GM21528 (cell line): ENCODE data around the gene COX19.
"Not testable (repeated sequence)": the region's sequence is repeated elsewhere in the genome, so short reads cannot be mapped to it uniquely, and the experiment has no call there.

Source experiments
- ATAC-seq: cut with Tn5 transposase; IDR thresholded peaks from one replicate; pipeline ENCODE4 v1.9.1; 2021; ENCODE audit warnings: mild to moderate bottlenecking, moderate library complexity; ENCODE audit not compliant: unreplicated experiment, low FRiP score

The COX19 gene

DNA sequence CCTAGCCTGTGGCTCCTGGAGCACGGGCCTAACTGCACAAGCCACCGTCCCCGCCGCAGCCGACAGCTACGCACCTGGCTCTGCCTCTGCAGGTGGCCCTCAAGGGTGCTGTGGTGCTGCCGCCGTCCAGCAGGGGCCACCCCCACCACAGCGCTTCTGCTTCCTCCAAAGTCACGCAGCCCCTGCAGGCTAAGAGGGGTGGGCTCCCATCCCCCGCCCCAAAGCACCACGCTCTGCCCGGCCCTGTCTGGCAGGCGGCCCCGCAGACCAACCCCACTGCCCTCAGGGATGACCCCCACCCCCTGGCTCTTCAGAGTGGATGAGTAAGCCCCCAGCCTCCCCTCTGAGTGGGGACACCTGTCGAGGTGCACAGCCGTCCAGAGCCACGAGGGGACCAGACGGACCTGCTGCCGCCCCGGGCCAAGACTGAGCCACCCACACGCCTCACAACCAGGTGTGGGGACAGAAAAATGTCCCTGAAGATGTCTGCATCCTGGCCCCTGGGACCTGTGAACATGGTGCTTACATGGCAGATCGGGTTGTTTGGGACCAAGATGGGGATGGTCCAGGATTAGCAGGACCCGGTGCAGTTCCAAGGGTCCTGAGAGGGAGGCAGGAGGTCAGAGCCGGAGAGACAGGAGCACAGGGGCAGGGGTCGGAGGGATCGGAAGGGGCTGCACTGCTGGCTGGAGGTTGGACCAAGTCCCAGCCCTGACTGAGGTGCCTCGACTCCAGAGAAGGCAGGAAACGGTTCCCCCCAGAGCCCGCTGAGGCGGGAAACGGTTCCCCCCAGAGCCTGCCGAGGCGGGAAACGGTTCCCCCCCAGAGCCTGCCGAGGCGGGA lies 11.9 kb downstream of the COX19 start:
- no peak for ATAC-seq

DNA sequence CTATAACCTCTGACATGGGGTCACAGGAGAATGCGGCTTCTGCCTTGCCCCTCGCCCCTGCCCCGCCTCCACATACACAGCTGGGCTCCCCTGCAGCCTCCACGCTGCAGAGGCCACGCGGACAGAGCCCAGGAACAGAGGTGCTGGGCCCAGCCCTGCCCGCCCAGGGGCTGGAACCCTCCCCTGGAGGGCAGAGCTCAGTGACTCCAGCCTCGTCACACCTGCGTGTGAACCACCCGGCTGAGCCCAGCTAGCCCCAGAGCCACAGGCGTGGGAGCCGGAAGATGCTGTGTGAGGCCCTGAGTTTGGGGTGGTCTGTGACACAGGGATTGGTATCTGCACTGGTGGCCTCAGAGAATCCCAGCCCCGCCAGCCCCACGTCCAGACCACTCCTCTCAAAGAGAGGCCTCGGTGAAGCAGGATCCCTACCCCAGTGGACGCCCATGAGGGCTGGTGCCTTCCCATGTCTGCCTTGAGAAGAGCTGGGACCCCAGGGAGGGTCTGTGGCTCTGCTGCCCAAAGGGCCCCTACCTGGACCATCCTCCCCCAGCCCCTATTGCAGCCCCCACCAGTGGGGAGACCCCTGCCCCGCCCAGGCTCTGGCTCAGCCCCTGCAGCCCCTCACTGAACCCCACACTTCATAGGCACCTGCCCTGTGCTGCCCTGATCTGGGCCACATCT lies 12.8 kb downstream of the COX19 start:
- ATAC-seq: no peak

DNA sequence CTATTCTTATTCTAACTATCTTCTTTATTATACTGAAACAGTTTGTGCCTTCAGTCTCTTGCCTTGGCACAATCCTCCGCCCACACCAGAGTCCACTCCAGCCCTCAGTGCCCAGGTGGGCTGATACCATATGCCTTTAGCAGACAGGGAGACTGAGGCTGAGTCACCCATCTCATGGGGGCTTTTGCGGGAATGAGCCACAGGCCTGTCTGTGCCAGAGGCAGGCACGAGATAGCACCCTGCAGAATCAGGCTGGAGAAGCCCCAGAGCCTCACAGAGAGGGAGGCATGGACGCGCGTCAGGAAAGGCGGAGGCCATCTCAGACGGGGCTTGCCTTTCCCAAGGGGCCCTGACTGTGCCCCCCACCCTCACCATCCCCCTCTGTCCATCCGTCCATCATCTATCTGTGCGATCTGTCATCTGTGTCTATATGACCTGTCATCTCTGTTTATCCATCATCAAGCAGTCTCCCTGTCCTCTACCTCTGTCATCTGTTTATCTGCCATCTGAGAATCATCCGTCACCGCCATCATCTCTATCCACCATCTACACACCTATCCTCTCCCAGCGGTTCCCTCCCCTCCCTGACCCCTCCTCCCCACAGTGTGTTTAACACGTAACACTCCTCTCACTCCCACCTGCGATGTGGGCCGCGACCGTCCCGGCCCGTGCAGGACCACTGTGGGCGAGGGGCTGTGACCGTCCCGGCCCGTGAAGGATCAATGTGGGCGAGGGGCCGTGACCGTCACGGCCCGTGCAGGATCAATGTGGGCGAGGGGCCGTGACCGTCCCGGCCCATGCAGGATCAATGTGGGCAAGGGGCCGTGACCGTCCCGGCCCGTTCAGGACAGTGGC lies 13.6 kb downstream of the COX19 start:
- no peak for ATAC-seq

DNA sequence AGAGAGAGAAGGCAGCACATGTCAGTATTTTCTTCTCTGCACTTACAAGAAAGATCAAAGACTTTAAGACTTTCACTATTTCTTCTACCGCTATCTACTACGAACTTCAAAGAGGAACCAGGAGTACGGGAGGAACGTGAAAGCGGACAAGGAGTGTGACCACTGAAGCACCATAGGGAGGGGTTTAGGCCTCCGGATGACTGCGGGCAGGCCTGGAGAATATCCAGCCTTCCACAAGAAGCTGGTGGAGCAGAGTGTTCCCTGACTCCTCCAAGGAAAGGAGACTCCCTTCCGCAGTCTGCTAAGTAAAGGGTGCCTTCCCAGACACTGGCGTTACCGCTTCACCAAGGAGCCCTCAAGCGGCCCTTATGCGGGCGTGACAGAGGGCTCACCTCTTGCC lies 14.4 kb downstream of the COX19 start:
- not testable (repeated sequence) for ATAC-seq

DNA sequence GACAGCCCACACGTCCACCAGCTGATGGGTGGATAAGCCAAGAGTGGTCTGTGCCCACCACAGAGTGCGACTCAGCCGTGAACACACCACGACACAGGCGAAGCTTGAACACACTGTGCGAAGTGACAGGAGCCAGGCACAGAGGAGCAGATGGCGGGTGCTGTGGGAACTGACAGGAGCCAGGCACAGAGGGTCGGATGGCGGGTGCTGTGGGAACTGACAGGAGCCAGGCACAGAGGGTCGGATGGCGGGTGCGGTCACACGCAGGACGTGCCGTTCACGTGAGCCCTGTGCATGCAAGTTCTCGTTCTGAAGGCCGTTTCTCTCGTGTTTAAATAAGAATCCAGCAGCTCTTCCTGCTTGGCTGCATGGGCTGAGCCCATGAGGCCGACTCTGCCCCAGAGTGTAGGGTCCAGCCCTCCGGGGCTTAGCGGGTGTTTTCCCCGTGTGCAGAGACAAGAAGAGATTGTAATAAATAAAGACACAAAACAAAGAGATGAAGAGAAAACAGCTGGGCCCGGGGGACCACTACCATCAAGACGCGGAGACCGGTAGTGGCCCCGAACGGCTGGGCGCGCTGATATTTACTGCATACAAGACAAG lies 15.0 kb downstream of the COX19 start:
- no peak for ATAC-seq

DNA sequence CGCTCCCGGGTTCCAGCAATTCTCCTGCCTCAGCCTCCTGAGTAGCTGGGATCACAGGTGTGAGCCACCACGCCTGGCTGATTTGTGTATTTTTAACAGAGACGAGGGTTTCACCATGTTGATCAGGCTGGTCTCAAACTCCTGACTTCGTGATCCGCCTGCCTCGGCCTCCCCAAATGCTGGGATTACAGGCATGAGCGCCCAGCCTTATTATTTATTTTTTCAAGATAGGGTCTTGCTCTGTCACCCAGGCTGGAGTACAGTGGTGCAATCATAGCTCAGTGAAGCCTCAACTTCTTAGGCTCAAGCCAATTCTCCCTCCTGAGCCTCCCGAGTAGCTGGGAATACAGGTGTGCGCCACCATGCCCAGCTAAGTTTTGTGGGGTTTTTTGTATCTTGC lies 15.6 kb downstream of the COX19 start:
- ATAC-seq: not testable (repeated sequence)

DNA sequence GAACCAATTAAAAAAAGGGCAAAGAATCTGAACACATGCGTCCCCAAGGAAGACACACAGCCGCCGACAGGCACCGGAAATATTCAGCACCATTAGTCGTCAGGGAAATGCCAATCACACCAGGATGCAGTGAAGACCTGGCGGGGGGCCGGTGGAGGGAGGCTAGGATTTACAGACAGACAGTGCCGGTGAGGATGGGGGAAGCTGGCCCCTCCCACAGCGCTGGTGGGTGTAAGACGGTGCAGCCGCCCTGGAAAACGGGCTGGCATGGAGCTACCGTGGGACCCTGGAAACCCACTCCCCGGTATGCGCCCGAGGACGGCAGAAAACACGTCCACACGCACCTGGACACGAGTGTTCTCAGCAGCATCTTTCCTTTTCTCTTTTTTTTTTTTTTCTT lies 16.1 kb downstream of the COX19 start:
- ATAC-seq: no peak

DNA sequence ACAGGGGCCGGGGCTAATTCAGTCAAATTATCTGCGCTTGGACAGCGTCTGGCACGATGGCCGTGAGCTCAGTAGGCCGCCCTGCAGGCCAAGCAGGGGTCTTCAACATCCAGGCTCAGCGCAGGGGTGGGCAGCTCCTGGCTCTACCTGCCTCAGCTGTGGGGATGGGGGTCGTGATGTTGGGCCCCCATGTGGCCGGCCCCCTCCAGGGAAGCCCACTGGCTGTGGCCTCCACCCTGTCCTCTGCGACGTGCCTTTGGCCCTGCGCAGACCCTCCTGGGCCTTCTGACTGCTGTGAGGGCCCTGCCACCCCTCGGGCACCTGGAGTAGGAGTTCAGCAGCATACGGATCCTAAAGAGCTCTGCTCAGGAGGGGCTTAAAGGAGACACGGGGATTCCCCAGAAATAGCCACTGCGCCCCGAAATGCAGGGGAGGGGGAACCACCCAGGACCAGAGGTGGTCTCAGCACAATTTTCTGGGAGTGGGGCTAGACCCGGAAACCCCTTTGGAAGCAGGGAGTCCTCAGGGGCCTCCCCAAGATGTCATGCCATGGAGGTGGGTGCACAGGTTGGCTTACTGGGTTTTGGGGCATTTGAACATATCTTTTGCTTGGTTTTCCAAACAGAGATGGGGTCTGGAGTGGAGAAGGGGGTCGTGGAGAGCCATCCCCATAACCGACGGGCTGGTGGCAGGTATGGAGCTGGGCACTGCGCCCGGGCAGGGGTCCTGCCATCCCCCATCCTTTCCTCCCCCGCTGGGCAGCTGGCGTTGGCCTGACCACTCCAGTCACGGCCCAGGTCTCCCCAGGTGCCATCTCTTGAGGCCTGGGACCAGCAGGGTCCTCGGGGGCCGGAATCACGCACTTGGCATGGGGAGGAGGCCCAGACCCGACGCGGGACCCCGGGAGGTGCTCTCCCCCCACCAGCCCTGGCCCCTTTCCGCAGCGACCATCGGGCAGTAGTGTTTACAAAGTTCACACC lies 16.8 kb downstream of the COX19 start:
- no peak for ATAC-seq

DNA sequence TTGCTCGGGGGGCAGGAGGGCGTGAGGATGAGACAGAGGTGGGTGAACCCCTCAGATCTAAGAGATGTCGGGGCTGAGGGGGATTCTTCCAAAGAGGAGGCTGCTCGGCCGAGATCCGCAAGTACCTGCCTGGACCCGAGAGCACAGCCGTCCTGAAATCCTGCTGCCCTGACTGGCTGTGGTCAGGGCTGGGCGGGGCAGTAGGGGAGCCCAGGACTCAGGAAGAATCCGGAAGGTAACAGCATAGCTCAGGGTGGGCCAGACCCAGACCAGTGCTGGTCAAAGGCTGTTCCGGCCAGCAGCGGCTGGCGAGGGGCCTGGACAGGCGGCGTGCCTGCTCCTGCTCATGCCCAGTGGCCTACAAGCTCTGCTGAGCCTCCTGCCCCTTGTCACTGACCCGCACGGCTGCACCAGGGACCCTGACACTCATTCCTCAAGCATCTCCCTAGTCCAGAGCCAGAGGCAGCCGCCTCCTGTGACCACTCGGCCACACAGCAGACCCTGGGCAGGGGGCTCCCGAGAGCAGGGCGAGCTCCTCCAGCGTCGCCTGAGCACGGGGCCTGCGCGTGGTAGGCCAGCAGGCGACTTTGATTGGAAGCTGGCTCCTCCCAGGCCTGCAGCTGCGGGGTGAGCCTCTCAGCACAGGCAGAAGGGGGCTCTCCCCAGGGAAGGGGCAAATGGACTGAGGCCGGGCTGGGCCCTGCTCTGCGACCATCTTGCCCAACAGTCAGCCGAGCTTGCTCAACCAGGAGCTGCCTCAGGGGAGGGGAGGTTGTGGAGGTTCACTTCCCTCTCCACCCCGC lies 17.7 kb downstream of the COX19 start:
- no peak for ATAC-seq

DNA sequence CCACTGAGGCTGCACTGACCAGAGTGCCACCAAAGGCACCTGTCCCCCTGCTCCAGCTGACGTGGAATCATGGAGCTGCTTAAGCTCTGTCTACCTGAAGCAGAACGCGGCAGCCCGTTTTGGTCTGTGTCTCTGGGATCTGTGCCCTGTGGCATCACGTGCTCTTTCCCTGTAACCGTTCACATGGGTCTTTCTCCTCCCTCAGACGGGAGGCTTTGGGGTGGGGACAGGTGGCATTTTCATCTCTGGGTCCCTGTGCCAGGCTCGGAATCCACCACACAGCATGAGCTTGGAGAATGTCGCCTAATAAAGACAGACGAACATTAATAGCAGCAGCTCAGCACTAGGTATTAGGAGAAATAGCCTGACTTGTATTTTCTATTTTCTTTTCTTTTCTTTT lies 19.3 kb downstream of the COX19 start:
- no peak for ATAC-seq

DNA sequence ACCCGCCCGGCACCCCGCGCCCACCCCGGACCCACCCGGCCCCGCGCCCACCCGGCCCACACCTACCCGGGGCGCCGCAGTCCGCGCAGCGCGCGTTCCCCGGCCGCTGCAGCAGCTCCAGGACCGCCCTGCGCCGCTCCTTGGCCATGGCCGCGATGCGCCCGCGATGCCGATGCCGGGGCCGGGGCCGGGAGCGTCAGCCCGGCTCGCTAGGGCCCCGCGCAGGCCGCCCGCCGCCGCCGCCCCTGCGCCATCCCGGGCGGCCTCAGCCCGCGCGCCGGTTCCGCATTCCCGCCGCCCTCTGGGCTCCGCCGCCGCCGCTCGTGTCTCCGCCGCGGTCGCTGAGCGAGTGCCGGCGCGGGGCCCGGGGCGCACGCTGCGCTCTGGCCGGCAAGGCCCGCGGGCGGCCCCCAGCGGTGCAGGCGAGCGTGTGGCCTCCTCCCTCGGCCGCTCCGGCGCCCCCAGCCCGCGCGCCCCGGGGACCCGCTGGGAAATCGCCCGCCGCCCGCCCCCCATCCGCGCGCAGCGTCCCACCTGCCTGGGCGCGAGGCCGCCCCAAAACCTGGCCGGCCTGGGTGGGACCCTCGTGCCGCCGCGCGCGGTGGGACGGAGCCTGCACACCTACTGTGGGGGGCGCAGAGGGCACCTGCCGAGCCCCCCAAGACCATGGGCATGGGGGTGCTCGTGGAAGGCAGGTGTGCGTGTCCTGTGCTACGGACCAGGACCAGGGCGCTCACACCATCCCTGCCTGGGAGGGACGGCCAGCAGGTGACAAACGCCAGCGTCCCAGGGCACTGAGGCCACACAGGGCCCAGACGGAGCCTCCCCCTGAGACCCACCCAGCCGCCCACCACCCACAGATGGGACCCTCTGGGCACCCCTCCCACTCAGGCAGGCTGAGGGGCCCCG lies 20.8 kb downstream of the COX19 start, which contains the start of gene ADAP1:
Gene ADAP1 (minus strand): TSS at position 351 of the 909 bp plus-strand sequence. CDS start 203 bp downstream, at position 148.
- ATAC-seq: peak; percentile 34

DNA sequence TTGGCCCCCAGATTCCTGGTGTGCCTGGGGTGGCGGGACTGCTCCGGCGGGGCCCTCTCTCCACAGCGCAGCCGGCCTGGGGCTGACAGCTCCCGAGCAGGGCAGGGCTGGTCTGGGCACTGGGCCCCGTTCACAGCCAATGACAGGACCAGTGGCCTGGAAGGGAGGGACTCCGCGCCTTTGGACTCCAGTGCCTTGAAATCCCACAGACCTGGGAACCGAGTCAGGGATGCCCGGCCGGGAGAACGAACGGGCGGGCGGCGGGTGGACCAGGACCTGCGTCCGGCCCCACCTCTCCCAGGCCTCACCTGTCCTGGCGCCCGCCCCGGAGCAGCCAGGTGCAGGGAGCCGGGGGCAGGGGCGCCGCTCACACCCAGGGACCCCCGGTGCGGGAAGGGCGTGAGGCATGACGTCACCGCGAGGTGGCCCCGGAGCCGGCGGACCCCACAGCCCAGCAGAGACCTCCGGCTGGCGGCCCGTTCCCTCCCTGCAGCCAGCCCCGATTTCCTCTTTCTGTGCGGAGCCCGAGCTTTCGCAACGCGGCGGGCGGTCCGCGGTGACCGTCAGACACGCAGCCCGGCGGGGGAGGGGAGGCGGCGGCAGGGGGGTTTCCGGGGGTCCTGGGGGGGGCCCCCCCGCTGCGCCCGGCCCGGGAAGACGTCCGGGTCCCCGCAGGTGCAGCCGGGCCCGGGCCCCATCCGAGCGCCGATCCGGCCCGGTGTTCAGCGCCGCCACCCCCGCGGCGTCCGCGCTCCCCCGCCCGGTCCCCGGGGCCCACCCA lies 21.6 kb downstream of the COX19 start:
- peak; percentile 13 for ATAC-seq

DNA sequence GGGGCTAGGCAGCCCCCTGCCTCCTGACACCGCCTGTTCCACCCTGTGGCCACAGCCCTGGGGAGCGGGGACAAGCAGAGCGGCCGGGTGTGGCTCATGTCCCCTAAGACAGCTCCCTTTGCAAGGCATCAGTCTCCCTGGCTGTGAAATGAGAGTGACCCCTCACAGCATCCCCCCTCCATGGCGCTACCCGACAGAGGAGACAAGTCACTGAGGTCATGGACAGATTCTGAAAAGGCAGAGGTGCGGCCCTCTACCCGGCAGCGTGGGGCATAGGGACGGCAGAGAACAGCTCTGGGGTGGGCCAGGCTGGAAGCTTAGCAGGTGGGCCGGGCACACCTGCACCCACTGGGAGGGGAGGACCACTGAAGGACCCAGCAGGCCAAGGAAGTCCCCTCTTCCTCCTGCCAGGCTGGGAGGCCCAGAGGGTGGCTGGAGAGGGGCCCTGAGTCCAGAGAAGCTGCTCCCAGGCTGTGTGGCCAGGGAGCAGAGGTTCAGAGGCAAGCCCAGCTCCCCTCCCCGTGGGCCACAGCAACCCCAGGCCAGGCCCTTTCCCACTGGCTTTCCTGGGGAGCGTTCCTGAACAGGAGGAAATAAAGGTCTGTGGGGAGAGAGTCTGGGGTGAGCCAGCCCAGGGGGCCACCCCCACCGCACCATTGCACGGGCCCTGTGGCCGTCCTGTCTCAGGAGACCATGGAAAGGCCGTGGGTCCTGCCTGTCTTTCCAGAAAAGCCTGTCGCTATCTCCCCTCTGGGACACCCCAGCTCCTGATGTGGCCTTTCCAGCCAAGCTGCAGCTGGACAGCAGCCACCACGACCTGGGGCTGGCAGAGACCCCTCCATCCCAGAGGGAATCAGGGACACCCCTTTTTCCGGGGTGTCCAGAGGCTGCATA lies 22.6 kb downstream of the COX19 start:
- ATAC-seq: no peak

DNA sequence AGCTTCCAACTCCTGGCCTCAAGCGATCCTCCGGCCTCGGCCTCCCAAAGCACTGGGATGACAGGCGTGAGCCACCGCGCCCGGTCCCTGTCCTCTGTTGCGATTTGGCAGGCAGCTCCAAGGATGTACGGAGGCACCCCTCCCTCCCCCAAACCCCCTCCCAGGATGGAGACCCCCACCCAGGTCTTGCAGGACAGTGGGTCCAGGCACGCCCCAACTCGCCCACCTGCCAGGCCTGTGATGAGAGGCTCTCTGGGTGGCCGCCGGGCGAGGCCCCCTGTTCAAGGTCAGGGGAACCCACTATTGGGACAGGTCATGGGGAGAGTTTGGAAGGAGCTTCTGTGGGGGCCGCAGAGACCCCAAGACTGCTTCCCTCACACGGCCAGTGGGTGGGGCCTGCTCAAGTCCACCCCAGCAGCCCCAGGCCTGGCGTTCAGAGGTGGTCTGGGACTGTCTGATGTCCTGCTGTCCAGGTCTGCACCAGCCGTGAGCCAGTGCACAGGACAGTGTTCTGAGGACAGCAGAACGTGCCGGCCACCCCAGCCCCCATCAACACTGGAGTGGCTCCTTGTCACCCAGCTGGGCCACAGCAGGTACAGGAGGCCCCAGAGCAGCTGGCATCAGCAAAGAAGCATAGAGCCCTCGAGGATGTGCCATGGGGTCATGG lies 23.3 kb downstream of the COX19 start:
- ATAC-seq: no peak
